K562 (cell line): ENCODE measurements around the gene NKD1. TPM values are rescaled to one million over a fixed set of nuclear protein-coding genes. Genes with fewer than 3 reads are reported as not detected.

ENCODE experiments used
- ATAC-seq: fragments of 200-7000 bp; cut with Tn5 transposase; 3 replicates; pipeline ENCODE4 v1.9.1; 2020; ENCODE audit warnings: moderate library complexity
- BruUV-seq: library from RNA; stranded (reverse); fragments of 400-500 nt; replicated peaks from 2 replicates; lab custom pipeline; 2021; lab: Mats Ljungman, UMichigan
- CTCF ChIA-PET: fragments of 300-600 bp; formaldehyde crosslinking; extraction: SDS; loops from one replicate; lab custom pipeline; 2021; ENCODE audit warnings: low intra/inter-chr PET ratio; lab: Yijun Ruan, JAX
- POLR2A ChIA-PET: fragments of 300-600, 350-650 bp; sonication (Branson Sonifier 250); formaldehyde crosslinking; extraction: SDS; loops from one replicate; lab custom pipeline; 2021; ENCODE audit warnings: antibody characterized with exemption, inconsistent platforms; lab: Yijun Ruan, JAX
- DNase-seq, 4 experiments: peaks; one replicate each; pipeline versions ENCODE4 v3.0.0 to v3.0.0-alpha.2; 2011 to 2018; ENCODE audit warnings: low spot score in 3 of 4, mixed read lengths in 3 of 4; ENCODE audit errors: extremely low read depth in 1 of 4
- FAIRE-seq: peaks from 2 replicates; lab custom pipeline; 2011; peaks lifted over from hg19 to GRCh38; lab: Jason Lieb, UNC
- H2AFZ ChIP-seq: 2 replicates; pipeline ENCODE4 v1.6.0; 2011; ENCODE audit warnings: low read depth, low read length, control low read depth, inconsistent platforms
- H3K27ac ChIP-seq: fragments of 200-600 bp; 3 replicates; pipeline ENCODE4 v1.8.0; 2011; ENCODE audit warnings: low read depth, mild to moderate bottlenecking, control low read depth, inconsistent platforms, low read length, moderate library complexity, mixed read lengths; ENCODE audit errors: extremely low read depth
- H3K27me3 ChIP-seq, 2 experiments: fragments of 300-600 bp in 1 of 2; 2 replicates in 1 of 2; 3 replicates in 1 of 2; pipeline versions ENCODE4 v1.6.0 to v1.8.0; 2011; ENCODE audit warnings: inconsistent platforms in 2 of 2, low read length in 2 of 2, mild to moderate bottlenecking in 1 of 2, mixed read lengths in 1 of 2, moderate library complexity in 1 of 2; ENCODE audit not compliant: control insufficient read depth in 2 of 2, insufficient read depth in 2 of 2
- H3K36me3 ChIP-seq: fragments of 300-600 bp; 3 replicates; pipeline ENCODE4 v1.8.0; 2011; ENCODE audit warnings: mild to moderate bottlenecking, low read length, inconsistent platforms; ENCODE audit not compliant: control insufficient read depth, insufficient read depth
- H3K4me1 ChIP-seq, 2 experiments: fragments of 200-600 bp in 1 of 2; replicated peaks in 1 of 2; 2 replicates in 1 of 2; 3 replicates in 1 of 2; pipeline versions ENCODE4 v1.5.1 to v1.8.0; 2011; ENCODE audit warnings: inconsistent platforms in 2 of 2, low read length in 2 of 2, mild to moderate bottlenecking in 1 of 2, mixed read lengths in 1 of 2, moderate library complexity in 1 of 2; ENCODE audit not compliant: control insufficient read depth in 2 of 2, insufficient read depth in 2 of 2
- H3K4me2 ChIP-seq: 2 replicates; pipeline ENCODE4 v1.6.1; 2011; ENCODE audit warnings: low read length, control low read depth, inconsistent platforms, mixed read lengths; ENCODE audit not compliant: insufficient read depth
- H3K4me3 ChIP-seq: fragments of 200-600 bp; sonication (generic), shearing (Covaris generic); 2 replicates; pipeline ENCODE4 v1.5.1; 2016; ENCODE audit warnings: control low read depth, inconsistent platforms
- H3K79me2 ChIP-seq: fragments of 200-600 bp; 3 replicates; pipeline ENCODE4 v1.8.0; 2011; ENCODE audit warnings: low read length, inconsistent platforms; ENCODE audit not compliant: control insufficient read depth, insufficient read depth
- H3K9ac ChIP-seq, 2 experiments: 2 replicates each; pipeline versions ENCODE4 v1.6.0 to v1.6.1; 2011; ENCODE audit warnings: low read depth in 2 of 2, low read length in 2 of 2, control low read depth in 1 of 2, inconsistent platforms in 1 of 2, mild to moderate bottlenecking in 1 of 2, mixed read lengths in 1 of 2; ENCODE audit not compliant: insufficient read depth in 1 of 2
- H3K9me1 ChIP-seq: one replicate; pipeline ENCODE4 v1.6.0; 2011; ENCODE audit warnings: inconsistent platforms, mild to moderate bottlenecking, low read length, moderate library complexity; ENCODE audit not compliant: control insufficient read depth, insufficient read depth
- H3K9me3 ChIP-seq: replicated peaks from 2 replicates; pipeline ENCODE4 v1.5.1; 2011; ENCODE audit warnings: low read depth, low read length, inconsistent platforms; ENCODE audit not compliant: control insufficient read depth, insufficient read depth
- H4K20me1 ChIP-seq: replicated peaks from 2 replicates; pipeline ENCODE4 v1.6.1; 2011; ENCODE audit warnings: low read length, inconsistent platforms, mixed read lengths; ENCODE audit not compliant: control insufficient read depth, insufficient read depth
- BCLAF1 ChIP-seq, 2 experiments: fragments of 450-650 bp in 1 of 2; IDR thresholded peaks; 2 replicates each; pipeline ENCODE4 v1.6.1; 2011 to 2017; ENCODE audit warnings: low read depth in 2 of 2, antibody characterized with exemption in 1 of 2, borderline replicate concordance in 1 of 2, low read length in 1 of 2, mild to moderate bottlenecking in 1 of 2, mixed read lengths in 1 of 2; ENCODE audit not compliant: control insufficient read depth in 1 of 2
- CREBBP ChIP-seq: IDR thresholded peaks from one replicate; pipeline ENCODE4 v1.6.1; 2012; ENCODE audit warnings: low read depth, mild to moderate bottlenecking, control low read depth, inconsistent platforms, low read length
- ETS2 ChIP-seq: IDR thresholded peaks from 2 replicates; pipeline ENCODE4 v1.6.1; 2016; ENCODE audit warnings: borderline replicate concordance, missing genetic modification characterization, mild to moderate bottlenecking, moderate library complexity, missing compliant biosample characterization; ENCODE audit not compliant: poor library complexity, severe bottlenecking
- ETV5 ChIP-seq: sonication (generic); formaldehyde crosslinking; IDR thresholded peaks from 2 replicates; pipeline ENCODE4 v1.4.0; 2020; ENCODE audit warnings: low read depth, mild to moderate bottlenecking, missing genetic modification reagents
- FUS ChIP-seq: fragments of 200-400 bp; formaldehyde crosslinking; optimal IDR thresholded peaks from 2 replicates; pipeline ENCODE3; 2017; ENCODE audit warnings: low read depth, low read length
- KHSRP ChIP-seq: fragments of 450-650 bp; IDR thresholded peaks from 2 replicates; pipeline ENCODE4 v1.6.1; 2017
- PHF21A ChIP-seq: fragments of 450-650 bp; IDR thresholded peaks from 2 replicates; pipeline ENCODE4 v1.6.1; 2017; ENCODE audit warnings: low read depth, borderline replicate concordance
- ZNF174 ChIP-seq: fragments of 250-450 bp; sonication (Bioruptor Pico); IDR thresholded peaks from 2 replicates; pipeline ENCODE4 v1.4.0; 2020; ENCODE audit warnings: mild to moderate bottlenecking
- ZNF217 ChIP-seq: sonication (generic); formaldehyde crosslinking; IDR thresholded peaks from 2 replicates; pipeline ENCODE4 v1.8.0; 2022; ENCODE audit warnings: mild to moderate bottlenecking, missing genetic modification reagents
- ZNF444 ChIP-seq: fragments of 250-450 bp; sonication (Bioruptor Pico); IDR thresholded peaks from 2 replicates; pipeline ENCODE4 v1.4.0; 2020; ENCODE audit warnings: mild to moderate bottlenecking, moderate library complexity
- WGBS: fragments of 100-300 bp; shearing (Covaris generic); methylation state at CpG from one replicate; pipeline ENCODE4 v1.1.6; 2016; ENCODE audit warnings: low coverage, mixed read lengths; ENCODE audit not compliant: insufficient coverage; ENCODE audit errors: missing lambda C conversion rate; 5-methylcytosine and 5-hydroxymethylcytosine counted together
- in situ Hi-C: fragments of 300-500 bp; cut with MboI; formaldehyde crosslinking; loops from 4 replicates; pipeline ENCODE4 v1.15.0; 2018; ENCODE audit warnings: inconsistent platforms, mixed read lengths
- intact Hi-C: fragments of 100-400 bp; cut with micrococcal nuclease; formaldehyde crosslinking; loops from 2 replicates; pipeline ENCODE4 v1.14.2; 2022
- polyA plus RNA-seq, 8 experiments: library from polyadenylated mRNA; depleted of rRNA in 4 of 8; stranded (reverse) in 5 of 8; unstranded in 3 of 8; fragments of >200 nt; fragmentation: Nextera tagmentation in 2 of 8; fragmentation: Illumina TruSeq in 1 of 8; extraction: Ambion mirVana in 2 of 8; extraction: Trizol in 1 of 8; gene quantifications; 2 replicates each; pipeline versions ENCODE4 v1.2.1 to v1.2.3, GENCODE V29; 2011 to 2014; ENCODE audit warnings: inconsistent platforms in 1 of 8, missing spikeins in 1 of 8
- total RNA-seq, 7 experiments: library from RNA; depleted of rRNA in 6 of 7; stranded (reverse); fragments of >200 nt in 6 of 7; fragmentation: Illumina TruSeq in 2 of 7; extraction: Trizol in 2 of 7; gene quantifications; 2 replicates each; pipeline versions ENCODE4 v1.2.1 to v1.2.3, GENCODE V29; 2011 to 2021; ENCODE audit warnings: low replicate concordance in 1 of 7

NKD1 gene
- total and polyA plus RNA-seq, 9 of the 15 experiments (the other 6 are each of a cell fraction or from before 2014, with no cell fraction given): under 0.01 to 0.24 (median 0.04) TPM; not detected in 2

GRCh38 chr16:50613964-50614474 is 65.8 kb downstream of the NKD1 start:
- Histone ChIP-seq H3K4me2 (no peak overlapping the region), H3K4me3 (no peak overlapping the region), H4K20me1 (peaks cover 17% of the 10 kb centered on the region; the same call in 1 of the 2 replicates), H3K79me2 (no peaks in the 10 kb centered on the region), H3K27me3 (peaks cover 28 to 48% of the 10 kb centered on the region in 2 experiments; a peak in 4 of 5 replicates), H3K9me1 (no peaks in the 10 kb centered on the region), H3K27ac (no peak overlapping the region), H3K36me3 (no peaks in the 10 kb centered on the region), H3K4me1 (peaks cover 0 to 9% of the 10 kb centered on the region in 2 experiments; a peak in 1 of 5 replicates), H3K9ac (no peak overlapping the region), H3K9me3 (no peaks in the 10 kb centered on the region), H2AFZ (no peak overlapping the region)
- ATAC-seq (no peak), FAIRE-seq (no peak), DNase-seq (no peak)
- no TSS peak for BruUV-seq
- TF ChIP-seq ZNF174 (CRISPR knock-in tag): no peak
- ChIA-PET CTCF (no interaction called here), POLR2A (interaction anchor here (0.5 to 1.3 kb wide), 7 partner anchors 9 to 462 kb away, joined by 3 to 4 read pairs (median 3); no protein-coding TSS in a partner anchor)
- in situ Hi-C loops (no loop called here), intact Hi-C loops (no loop called here)
- WGBS: 0% methylated on average over 7 of the region's 7 CpGs

DNA sequence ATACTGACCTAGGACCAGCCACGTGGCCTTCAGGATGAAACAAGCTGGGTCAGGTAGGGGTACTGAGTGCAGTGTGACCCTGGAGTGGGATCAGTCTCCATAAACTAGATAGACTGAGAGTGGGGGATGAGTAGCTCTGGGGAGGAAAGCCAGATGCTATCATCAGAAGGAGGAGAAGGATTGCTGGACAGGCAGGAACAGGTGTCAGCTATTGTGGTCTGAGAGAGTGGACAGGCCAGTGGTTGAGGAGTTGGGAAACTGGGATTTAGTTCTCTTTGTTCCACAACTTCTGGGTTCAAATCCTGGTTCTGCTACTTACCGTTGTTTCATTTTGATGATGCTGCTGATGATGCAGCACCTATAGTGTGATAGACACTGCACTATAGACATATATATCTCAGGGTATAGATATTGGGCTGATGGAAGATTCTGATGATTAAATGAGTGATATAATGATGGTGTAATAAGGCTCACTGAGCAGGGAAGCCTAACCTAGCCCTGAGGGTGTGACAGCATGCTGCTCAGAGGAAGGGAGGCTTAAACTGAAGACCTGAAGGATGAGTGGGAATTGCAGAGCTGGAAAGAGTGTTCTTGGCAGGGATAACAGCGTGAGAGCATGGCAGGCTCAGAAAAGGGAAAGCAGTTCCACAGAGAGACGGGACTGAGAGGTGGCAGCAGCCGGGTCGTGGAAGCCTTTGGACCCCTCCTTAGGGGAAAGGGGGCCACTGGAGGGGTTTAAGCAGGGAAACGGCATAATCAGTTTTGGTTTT is 66.9 kb downstream of the NKD1 start:
- Histone ChIP-seq H3K9me3 (no peaks in the 10 kb centered on the region), H3K36me3 (no peaks in the 10 kb centered on the region), H3K9me1 (no peaks in the 10 kb centered on the region), H3K4me3 (no peak overlapping the region), H3K27me3 (peaks cover 28 to 47% of the 10 kb centered on the region in 2 experiments; a peak in 4 of 5 replicates), H4K20me1 (peaks cover 17% of the 10 kb centered on the region; the same call in 1 of the 2 replicates), H3K79me2 (no peaks in the 10 kb centered on the region), H3K4me1 (peaks cover 0 to 9% of the 10 kb centered on the region in 2 experiments; a peak in 1 of 5 replicates), H3K9ac (no peak overlapping the region), H3K27ac (no peak overlapping the region), H2AFZ (no peak overlapping the region), H3K4me2 (no peak overlapping the region)
- FAIRE-seq (no peak), DNase-seq (no peak), ATAC-seq (no peak)
- intact Hi-C loops: no loop called here
- 0% methylated on average over 7 of the region's 7 CpGs for WGBS
- in situ Hi-C loops: no loop called here
- ChIA-PET CTCF (no interaction called here), POLR2A (interaction anchor here (0.6 to 1.3 kb wide), 4 partner anchors 10 to 417 kb away, joined by 3 to 4 read pairs (median 3); no protein-coding TSS in a partner anchor)
- BruUV-seq: no TSS peak
- no peak for TF ChIP-seq ZNF444 (CRISPR knock-in tag)
- no peak for TF ChIP-seq PHF21A
- no peak for TF ChIP-seq FUS
- no peak for TF ChIP-seq ETV5 (CRISPR knock-in tag)
- no peak for TF ChIP-seq ZNF217 (CRISPR knock-in tag)
- no peak for TF ChIP-seq CREBBP
- no peak for TF ChIP-seq ETS2 (tag)
- TF ChIP-seq KHSRP: no peak
- no peak for TF ChIP-seq BCLAF1 (IDR thresholded peaks at IDR 0.05; ENCODE audit: borderline replicate concordance in 1 of 2, control insufficient read depth in 1 of 2, low read depth in 2 of 2, low read length in 1 of 2)
